Measurements from ENCODE around the gene CHST15.

- TF ChIP-seq GATA2 (IDR thresholded peaks at IDR 0.05; ENCODE audit: low read depth, low read length) (no peak), GATA3 (IDR thresholded peaks at IDR 0.05; ENCODE audit: low read depth, low read length) (no peak)
Measured at GRCh38 chr10:124095096-124095495, 1.7 kb upstream of the CHST15 start.
